Large intestine (tissue), 3 donors: ENCODE measurements around the gene SUSD3. TPM values are rescaled to one million over a fixed set of nuclear protein-coding genes. Genes with fewer than 3 reads are reported as not detected.

Source experiments
- DNase-seq, 2 donors: peaks; one replicate each; pipeline versions ENCODE4 v3.0.0 to v3.0.0-alpha.2; 2013
- H3K27ac ChIP-seq: one replicate; pipeline ENCODE4 v1.5.1; 2013; ENCODE audit warnings: low read length
- H3K27me3 ChIP-seq: 2 replicates; pipeline ENCODE4 v1.6.1; 2013; ENCODE audit warnings: low read length; ENCODE audit not compliant: control insufficient read depth, insufficient read depth
- H3K36me3 ChIP-seq: 2 replicates; pipeline ENCODE4 v1.6.1; 2013; ENCODE audit warnings: low read length; ENCODE audit not compliant: control insufficient read depth, insufficient read depth
- H3K4me1 ChIP-seq: one replicate; pipeline ENCODE4 v1.6.1; 2013; ENCODE audit warnings: low read length; ENCODE audit not compliant: control insufficient read depth, insufficient read depth
- H3K4me3 ChIP-seq: one replicate; pipeline ENCODE4 v1.5.1; 2013; ENCODE audit warnings: low read length
- H3K9me3 ChIP-seq: one replicate; pipeline ENCODE4 v1.6.1; 2013; ENCODE audit warnings: mild to moderate bottlenecking, low read depth, low read length, moderate library complexity; ENCODE audit not compliant: control insufficient read depth
- WGBS: methylation state at CpG from one replicate; pipeline ENCODE4 v1.1.5; 2013; ENCODE audit warnings: low lambda C conversion rate; ENCODE audit not compliant: insufficient coverage; 5-methylcytosine and 5-hydroxymethylcytosine counted together
- polyA plus RNA-seq: library from polyadenylated mRNA; unstranded; fragments of 120-200 nt; gene quantifications from one replicate; pipeline ENCODE4 v1.2.1, GENCODE V29; 2013

Gene SUSD3
- polyA plus RNA-seq, 1 donor: 7.6 TPM

DNA sequence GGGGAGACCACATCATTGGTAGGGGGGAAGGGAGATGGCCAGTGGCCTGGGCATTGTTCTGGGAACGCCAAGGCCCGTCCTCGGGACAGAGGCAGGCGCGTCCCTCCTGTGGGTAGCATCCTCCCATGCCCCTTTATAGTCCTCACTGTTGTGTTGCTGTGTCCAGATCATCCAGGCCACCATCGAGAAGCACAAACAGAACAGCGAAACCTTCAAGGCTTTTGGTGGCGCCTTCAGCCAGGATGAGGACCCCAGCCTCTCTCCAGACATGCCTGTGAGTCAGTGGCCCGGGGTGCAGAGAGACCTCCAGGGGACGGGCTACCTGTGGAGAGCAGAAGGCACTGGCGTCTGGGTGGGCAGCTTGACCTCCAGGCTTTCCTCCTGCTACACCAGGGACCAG, 38.4 kb upstream of the SUSD3 start:
- Histone ChIP-seq H3K36me3 (peaks cover 35% of the 10 kb centered on the region), H3K27ac (no peak overlapping the region), H3K4me1 (no peaks in the 10 kb centered on the region), H3K9me3 (no peaks in the 10 kb centered on the region), H3K27me3 (no peaks in the 10 kb centered on the region), H3K4me3 (no peak overlapping the region)
- no peak for DNase-seq
- no CpG with 5 or more reads among the region's 11 CpGs for WGBS

DNA sequence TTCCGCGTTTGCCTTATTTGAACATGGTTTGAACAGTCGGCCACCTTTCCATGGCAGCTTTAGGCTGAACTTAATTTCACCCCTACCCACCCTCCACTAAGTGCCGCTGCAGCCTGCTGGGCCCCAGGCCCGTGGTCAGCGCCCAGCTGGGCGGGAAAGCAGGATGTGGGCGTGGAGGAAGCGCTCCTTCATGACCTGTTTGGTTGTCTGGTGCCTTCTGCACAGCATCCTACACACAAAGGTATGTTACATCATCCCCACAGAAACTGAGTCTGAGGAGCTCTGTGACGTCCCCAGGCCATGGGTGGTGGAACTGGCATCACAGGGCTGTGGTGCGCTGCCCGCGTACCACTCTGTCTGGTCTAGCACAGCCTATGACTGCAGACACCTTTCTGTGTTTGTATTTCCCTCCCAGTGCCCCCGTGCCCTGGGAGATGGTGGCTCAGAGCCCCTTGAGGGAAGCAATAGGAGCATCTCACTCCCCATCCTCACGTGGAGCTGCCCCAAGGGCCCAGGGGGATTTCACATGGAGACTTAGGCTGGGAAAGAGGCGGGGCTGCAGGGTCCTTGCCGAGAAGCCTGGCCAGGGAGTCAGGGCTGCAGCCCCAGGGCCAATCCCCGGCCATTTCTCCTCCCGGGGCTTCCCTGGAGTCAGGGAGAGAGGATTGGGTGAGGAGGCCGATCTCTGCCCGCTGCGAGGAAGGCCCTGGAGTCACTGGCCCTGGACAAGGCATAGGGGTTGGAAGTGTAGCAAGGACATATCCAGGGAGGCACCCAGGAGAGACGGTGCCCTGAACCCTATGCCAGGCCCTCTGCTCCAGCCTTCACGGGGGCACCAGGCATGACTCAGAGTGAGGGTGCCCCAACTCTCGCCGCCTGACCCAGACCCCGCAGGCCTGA, 37.5 kb upstream of the SUSD3 start:
- peaks cover 31% of the 10 kb centered on the region for H3K36me3 ChIP-seq
- no peak for DNase-seq
- no peaks in the 10 kb centered on the region for H3K27me3 ChIP-seq
- no peak overlapping the region for H3K4me3 ChIP-seq
- H3K27ac ChIP-seq: no peak overlapping the region
- H3K4me1 ChIP-seq: no peaks in the 10 kb centered on the region
- H3K9me3 ChIP-seq: no peaks in the 10 kb centered on the region
- WGBS: no CpG with 5 or more reads among the region's 27 CpGs

DNA sequence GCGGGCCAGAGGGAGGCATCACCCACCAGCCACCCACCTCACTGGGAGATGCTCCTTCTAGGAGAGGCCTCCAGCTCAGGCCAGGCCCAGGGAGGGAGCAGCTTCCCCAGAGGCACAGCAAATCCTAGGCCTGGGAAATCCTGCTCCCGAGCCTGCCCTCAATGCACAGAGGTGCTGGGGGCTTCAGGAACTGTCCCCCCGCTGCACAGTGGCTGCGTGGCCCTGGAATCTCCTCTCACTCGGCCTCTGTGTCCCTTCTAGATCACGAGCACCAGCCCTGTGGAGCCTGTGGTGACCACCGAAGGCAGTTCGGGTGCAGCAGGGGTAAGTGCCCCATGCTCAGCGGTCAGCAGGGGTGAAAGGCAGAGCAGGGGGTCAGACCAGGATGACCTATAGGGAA, 36.4 kb upstream of the SUSD3 start:
- Histone ChIP-seq H3K36me3 (peaks cover 31% of the 10 kb centered on the region), H3K27me3 (no peaks in the 10 kb centered on the region), H3K9me3 (no peaks in the 10 kb centered on the region), H3K27ac (no peak overlapping the region), H3K4me3 (no peak overlapping the region), H3K4me1 (no peaks in the 10 kb centered on the region)
- no peak for DNase-seq
- WGBS: no CpG with 5 or more reads among the region's 9 CpGs

DNA sequence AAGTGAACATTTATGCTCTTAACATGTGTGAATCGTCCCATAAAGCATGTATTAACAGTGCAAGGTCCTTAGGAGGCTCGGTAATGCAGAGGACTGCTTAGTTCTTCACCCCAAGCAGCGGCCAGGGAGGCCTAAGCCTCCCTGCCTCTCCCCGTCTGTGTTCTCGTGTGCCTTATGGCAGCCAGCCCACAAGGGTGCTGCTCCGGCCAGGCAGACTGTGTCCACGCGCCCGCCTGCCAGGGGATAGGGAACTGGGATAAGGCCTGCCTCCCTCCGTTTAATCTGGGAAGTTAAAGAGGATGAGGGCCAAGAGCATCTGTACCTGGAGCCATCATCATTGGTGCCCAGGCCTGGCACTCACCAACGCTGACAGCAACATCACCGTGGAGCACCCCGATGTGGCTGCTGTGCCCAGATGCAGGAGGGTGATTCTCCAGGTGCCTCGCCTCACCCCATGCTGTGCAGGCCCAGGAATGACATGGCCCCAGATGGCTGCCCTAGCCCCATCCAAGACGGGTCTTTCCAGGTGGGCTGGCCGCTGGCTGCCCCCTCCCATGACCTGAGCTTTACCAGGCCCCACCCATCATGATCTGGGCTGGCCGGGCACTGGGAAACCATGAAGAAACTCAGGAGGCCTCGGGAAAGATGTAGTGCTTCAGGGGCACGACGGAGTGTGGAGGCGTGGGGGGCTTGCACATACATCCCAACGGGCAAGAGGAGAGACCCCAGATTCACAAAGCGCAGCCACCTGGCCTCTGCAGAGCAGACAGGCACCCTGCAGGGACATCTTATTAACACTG, 35.6 kb upstream of the SUSD3 start:
- DNase-seq: no peak
- H3K36me3 ChIP-seq: peaks cover 26% of the 10 kb centered on the region
- no peaks in the 10 kb centered on the region for H3K27me3 ChIP-seq
- no peak overlapping the region for H3K27ac ChIP-seq
- H3K4me1 ChIP-seq: no peaks in the 10 kb centered on the region
- no CpG with 5 or more reads among the region's 23 CpGs for WGBS
- H3K4me3 ChIP-seq: no peak overlapping the region
- no peaks in the 10 kb centered on the region for H3K9me3 ChIP-seq

- DNase-seq: no peak
- WGBS: no CpG with 5 or more reads among the region's 4 CpGs
- Histone ChIP-seq H3K27ac (no peak overlapping the region), H3K27me3 (no peaks in the 10 kb centered on the region), H3K9me3 (no peaks in the 10 kb centered on the region), H3K4me3 (no peak overlapping the region), H3K36me3 (peaks cover 22% of the 10 kb centered on the region), H3K4me1 (no peaks in the 10 kb centered on the region)
These were observed 35.0 kb upstream of the SUSD3 start for GRCh38 chr9:93023521-93023815.

GRCh38 chr9:93024646-93024910, 33.9 kb upstream of the SUSD3 start:
- Histone ChIP-seq H3K27ac (no peak overlapping the region), H3K4me1 (no peaks in the 10 kb centered on the region), H3K27me3 (no peaks in the 10 kb centered on the region), H3K9me3 (no peaks in the 10 kb centered on the region), H3K36me3 (peaks cover 20% of the 10 kb centered on the region), H3K4me3 (no peak overlapping the region)
- no peak for DNase-seq
- WGBS: 80% methylated on average over 1 of the region's 4 CpGs

- peaks cover 20% of the 10 kb centered on the region for H3K36me3 ChIP-seq
- H3K9me3 ChIP-seq: no peaks in the 10 kb centered on the region
- no peak for DNase-seq
- WGBS: no CpG with 5 or more reads among the region's 11 CpGs
- H3K27ac ChIP-seq: no peak overlapping the region
- H3K4me3 ChIP-seq: no peak overlapping the region
- no peaks in the 10 kb centered on the region for H3K27me3 ChIP-seq
- H3K4me1 ChIP-seq: no peaks in the 10 kb centered on the region
These were observed 33.4 kb upstream of the SUSD3 start for GRCh38 chr9:93024986-93025630.

GRCh38 chr9:93025736-93026135, 32.8 kb upstream of the SUSD3 start:
- H3K27ac ChIP-seq: no peak overlapping the region
- WGBS: no CpG with 5 or more reads among the region's 8 CpGs
- no peak for DNase-seq
- no peaks in the 10 kb centered on the region for H3K9me3 ChIP-seq
- H3K4me1 ChIP-seq: no peaks in the 10 kb centered on the region
- no peaks in the 10 kb centered on the region for H3K27me3 ChIP-seq
- peaks cover 20% of the 10 kb centered on the region for H3K36me3 ChIP-seq
- H3K4me3 ChIP-seq: no peak overlapping the region

- no peak for DNase-seq
- WGBS: no CpG with 5 or more reads among the region's 7 CpGs
- Histone ChIP-seq H3K36me3 (peaks cover 15% of the 10 kb centered on the region), H3K4me1 (no peaks in the 10 kb centered on the region), H3K27me3 (no peaks in the 10 kb centered on the region), H3K4me3 (no peak overlapping the region), H3K27ac (no peak overlapping the region), H3K9me3 (no peaks in the 10 kb centered on the region)
These were observed 31.9 kb upstream of the SUSD3 start for GRCh38 chr9:93026640-93027039.

DNA sequence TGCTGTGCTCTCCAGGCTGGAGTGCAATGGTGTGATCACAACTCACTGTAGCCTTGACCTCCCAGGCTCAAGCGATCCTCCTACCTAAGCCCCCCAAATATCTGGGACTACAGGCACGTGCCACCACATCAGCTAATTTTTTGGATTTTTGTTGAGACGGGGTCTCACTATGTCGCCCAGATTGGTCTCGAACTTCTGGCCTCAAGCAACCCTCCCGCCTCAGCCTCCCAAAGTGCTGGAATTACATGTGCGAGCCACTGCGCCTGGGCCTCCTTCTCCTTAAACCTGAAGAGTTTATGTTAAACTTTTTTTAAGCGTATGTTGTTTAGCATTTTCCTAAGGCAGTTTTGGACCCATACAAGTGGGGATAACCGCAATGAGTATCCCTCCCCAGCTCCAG, 30.8 kb upstream of the SUSD3 start:
- Histone ChIP-seq H3K27me3 (no peaks in the 10 kb centered on the region), H3K4me1 (peaks cover 6% of the 10 kb centered on the region), H3K4me3 (no peak overlapping the region), H3K9me3 (no peaks in the 10 kb centered on the region), H3K36me3 (peaks cover 12% of the 10 kb centered on the region), H3K27ac (no peak overlapping the region)
- DNase-seq: no peak
- no CpG with 5 or more reads among the region's 10 CpGs for WGBS
